T-helper 2 cell treated with Interferon-gamma antibody and Interleukin-4, amounts not matched to agents 5 μg/mL and 100 μg/mL, for 36 hours (primary cell): ENCODE measurements around the gene NME8.
"Not testable (repeated sequence)": the region's sequence is repeated elsewhere in the genome, so short reads cannot be mapped to it uniquely, and the experiment has no call there.

Experiments used
- DNase-seq: peaks from one replicate; pipeline ENCODE4 v3.0.0; 2021; ENCODE audit warnings: low spot score
- H3K27ac Mint-ChIP-seq: one replicate; pipeline ENCODE4 v1.8.0; 2021; ENCODE audit warnings: mild to moderate bottlenecking, mixed read lengths
- H3K27me3 Mint-ChIP-seq: one replicate; pipeline ENCODE4 v1.8.0; 2021; ENCODE audit warnings: low read depth, mixed read lengths
- H3K36me3 Mint-ChIP-seq: one replicate; pipeline ENCODE4 v1.8.0; 2021; ENCODE audit warnings: low read depth, mixed read lengths
- H3K4me1 Mint-ChIP-seq: one replicate; pipeline ENCODE4 v1.8.0; 2021; ENCODE audit warnings: low read depth, mixed read lengths
- H3K4me3 Mint-ChIP-seq: one replicate; pipeline ENCODE4 v1.8.0; 2022; ENCODE audit warnings: mild to moderate bottlenecking, moderate library complexity, mixed read lengths
- H3K9me3 Mint-ChIP-seq: one replicate; pipeline ENCODE4 v1.8.0; 2021; ENCODE audit warnings: mixed read lengths

NME8 gene, protein sequence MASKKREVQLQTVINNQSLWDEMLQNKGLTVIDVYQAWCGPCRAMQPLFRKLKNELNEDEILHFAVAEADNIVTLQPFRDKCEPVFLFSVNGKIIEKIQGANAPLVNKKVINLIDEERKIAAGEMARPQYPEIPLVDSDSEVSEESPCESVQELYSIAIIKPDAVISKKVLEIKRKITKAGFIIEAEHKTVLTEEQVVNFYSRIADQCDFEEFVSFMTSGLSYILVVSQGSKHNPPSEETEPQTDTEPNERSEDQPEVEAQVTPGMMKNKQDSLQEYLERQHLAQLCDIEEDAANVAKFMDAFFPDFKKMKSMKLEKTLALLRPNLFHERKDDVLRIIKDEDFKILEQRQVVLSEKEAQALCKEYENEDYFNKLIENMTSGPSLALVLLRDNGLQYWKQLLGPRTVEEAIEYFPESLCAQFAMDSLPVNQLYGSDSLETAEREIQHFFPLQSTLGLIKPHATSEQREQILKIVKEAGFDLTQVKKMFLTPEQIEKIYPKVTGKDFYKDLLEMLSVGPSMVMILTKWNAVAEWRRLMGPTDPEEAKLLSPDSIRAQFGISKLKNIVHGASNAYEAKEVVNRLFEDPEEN

DNA sequence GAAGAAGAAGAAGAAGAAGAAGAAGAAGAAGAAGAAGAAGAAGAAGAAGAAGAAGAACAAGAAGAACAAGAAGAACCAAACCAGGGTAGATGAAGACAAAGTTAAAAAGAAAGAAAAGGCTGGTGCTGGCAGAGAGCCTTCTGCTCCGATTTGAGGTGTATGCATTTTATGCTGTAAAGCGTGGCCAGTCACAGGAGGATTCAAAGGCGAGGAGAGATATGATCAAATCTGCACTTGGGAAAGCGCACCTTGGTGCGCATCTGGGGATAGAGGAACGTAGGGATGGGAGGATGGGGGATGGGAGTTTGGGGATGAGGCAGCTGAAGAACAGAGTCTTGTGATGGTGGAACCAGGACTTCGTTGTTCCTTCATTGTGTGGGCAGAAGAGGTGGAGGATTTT, at the start of gene NME8:
Gene NME8, plus strand, starts transcription at position 301 of the 400 bp plus-strand sequence. CDS start 1,670 bp downstream, outside the sequence.
- H3K27ac Mint-ChIP-seq = peak within 1 kb of the TSS; percentile 27
- H3K4me3 Mint-ChIP-seq = no peak within 1 kb of the TSS
- no peaks in the 10 kb centered on the region for H3K36me3 Mint-ChIP-seq
- no peaks in the 10 kb centered on the region for H3K4me1 Mint-ChIP-seq
- H3K27me3 Mint-ChIP-seq = peaks cover 2% of the 10 kb centered on the region
- no peak for DNase-seq
- peaks cover 4% of the 10 kb centered on the region for H3K9me3 Mint-ChIP-seq

DNA sequence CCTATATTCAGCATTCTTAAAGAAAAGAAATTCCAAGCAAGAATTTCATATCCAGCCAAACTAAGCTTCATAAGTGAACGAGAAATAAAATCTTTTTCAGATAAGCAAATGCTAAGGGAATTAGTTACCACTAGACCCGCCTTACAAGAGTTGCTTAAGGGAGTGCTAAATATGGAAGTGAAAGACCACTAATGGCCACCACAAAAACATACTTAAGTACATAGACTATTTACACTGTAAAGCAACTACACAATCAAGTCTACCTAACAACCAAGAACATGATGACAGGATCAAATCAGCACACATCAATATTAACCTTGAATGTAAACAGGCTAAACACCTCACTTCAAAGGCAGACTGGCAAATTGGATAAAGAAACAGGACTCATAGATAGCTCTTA, 42.2 kb upstream of the NME8 start:
- no peak overlapping the region for H3K4me3 Mint-ChIP-seq
- no peaks in the 10 kb centered on the region for H3K4me1 Mint-ChIP-seq
- H3K27me3 Mint-ChIP-seq = peaks cover 16% of the 10 kb centered on the region
- DNase-seq = no peak
- no peaks in the 10 kb centered on the region for H3K9me3 Mint-ChIP-seq
- H3K27ac Mint-ChIP-seq = no peak overlapping the region
- no peaks in the 10 kb centered on the region for H3K36me3 Mint-ChIP-seq

DNA sequence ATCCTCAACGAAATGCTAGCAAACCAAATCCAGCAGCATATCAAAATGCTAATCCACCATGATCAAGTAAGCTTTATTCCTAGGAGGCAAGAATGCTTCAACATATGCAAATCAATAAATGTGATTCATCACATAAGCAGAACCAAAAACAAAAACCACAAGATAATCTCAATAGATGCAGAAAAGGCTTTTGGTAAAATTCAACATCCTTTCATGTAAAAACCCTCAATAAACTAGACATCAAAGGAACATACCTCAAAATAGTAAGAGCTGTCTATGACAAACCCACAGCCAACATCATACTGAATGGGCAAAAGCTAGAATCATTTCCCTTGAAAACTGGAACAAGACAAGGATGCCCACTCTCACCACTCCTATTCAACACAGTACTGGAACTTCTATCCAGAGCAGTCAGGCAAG, 36.2 kb upstream of the NME8 start:
- not testable (repeated sequence) for DNase-seq, H3K27ac Mint-ChIP-seq, H3K36me3 Mint-ChIP-seq, H3K4me1 Mint-ChIP-seq, H3K4me3 Mint-ChIP-seq, H3K9me3 Mint-ChIP-seq
- H3K27me3 Mint-ChIP-seq = peaks cover 10% of the 10 kb centered on the region

DNA sequence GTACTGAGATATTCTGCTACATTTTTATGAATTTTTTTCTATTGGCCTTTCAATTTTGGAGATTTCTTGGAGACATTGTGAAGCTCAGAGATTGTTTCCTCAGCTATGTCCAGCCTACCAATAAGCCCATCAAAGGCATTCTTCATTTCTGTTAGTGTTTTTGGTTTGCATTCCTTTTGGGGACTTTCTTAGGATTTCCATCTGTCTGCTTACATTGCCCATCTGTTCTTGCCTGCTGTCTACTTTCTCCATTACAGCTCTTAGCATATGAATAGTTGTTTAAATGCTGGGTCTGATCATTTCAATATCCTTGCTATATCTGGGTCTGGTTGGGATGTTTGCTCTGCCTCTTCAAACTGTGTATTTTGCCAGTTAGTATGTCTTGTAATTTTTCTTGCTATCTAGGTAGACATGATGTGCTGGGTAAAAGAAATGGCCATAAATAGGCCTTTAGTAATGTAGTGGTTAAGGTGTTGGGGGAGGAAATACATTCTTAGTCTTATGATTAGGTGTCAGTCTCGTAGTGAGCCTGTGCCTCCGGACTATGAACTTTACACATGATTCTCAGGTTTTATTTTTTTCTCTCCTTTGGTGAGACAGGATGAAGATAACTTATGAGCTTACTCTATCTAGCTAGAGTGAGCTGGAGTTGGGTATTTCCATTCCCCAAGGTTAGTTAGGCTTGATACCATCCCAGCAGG, 32.6 kb upstream of the NME8 start:
- no peak for DNase-seq
- Mint-ChIP-seq H3K27me3 (peaks cover 15% of the 10 kb centered on the region), H3K4me3 (no peak overlapping the region), H3K9me3 (no peaks in the 10 kb centered on the region), H3K4me1 (peaks cover 4% of the 10 kb centered on the region), H3K36me3 (no peaks in the 10 kb centered on the region), H3K27ac (no peak overlapping the region)

DNA sequence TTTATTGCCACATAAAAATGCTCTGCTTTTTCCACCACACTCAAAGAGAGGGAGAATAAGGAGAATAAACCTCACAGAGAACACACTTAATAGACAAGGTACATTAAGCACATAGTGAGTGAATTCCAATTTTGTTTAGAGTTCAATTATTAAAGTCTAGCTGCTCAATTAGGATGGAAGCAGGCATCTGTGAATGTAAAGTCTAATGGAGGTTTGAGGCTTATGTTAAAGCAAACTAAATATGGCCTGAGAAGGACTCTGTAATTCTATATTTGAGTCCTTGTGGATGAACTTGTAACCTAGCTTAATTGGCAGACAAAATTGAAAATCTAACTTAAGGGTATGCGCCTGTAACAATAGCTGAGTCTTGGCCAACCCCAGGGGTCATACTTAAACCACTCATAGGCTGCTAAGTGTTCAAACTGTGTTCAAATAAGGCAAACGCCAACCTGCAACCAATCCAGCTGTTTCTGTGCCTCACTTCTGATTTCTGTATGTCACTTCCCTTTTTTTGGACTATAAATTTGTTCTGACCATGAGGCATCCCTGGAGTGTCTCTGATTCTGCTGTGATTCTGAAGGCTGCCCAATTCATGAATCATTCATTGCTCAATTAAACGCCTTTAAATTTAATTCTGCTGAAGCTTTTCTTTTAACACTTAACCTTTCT, 31.3 kb upstream of the NME8 start:
- DNase-seq = no peak
- Mint-ChIP-seq H3K4me1 (peaks cover 2% of the 10 kb centered on the region), H3K27ac (no peak overlapping the region), H3K9me3 (no peaks in the 10 kb centered on the region), H3K27me3 (peaks cover 14% of the 10 kb centered on the region), H3K36me3 (no peaks in the 10 kb centered on the region), H3K4me3 (no peak overlapping the region)

DNA sequence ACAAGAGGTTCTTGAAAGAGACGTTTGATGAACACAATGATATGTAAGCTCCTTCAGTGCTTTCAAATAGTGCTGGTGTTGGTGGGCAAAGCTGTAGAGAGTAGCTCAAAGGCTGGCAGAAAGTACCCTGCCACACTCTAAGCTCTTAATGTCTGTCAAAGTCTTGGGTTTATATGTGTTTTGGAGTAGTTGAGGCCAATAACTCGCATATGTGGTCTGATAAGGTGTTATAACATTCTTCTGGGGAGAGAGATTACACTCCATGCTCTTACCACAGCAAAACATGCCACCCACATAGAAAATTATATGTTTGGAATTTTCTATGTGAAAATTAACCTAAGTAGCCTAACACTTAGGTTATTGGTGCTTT, 30.8 kb upstream of the NME8 start:
- Mint-ChIP-seq H3K27me3 (peaks cover 19% of the 10 kb centered on the region), H3K4me3 (no peak overlapping the region), H3K36me3 (no peaks in the 10 kb centered on the region), H3K27ac (no peak overlapping the region), H3K9me3 (no peaks in the 10 kb centered on the region), H3K4me1 (no peaks in the 10 kb centered on the region)
- DNase-seq = no peak

DNA sequence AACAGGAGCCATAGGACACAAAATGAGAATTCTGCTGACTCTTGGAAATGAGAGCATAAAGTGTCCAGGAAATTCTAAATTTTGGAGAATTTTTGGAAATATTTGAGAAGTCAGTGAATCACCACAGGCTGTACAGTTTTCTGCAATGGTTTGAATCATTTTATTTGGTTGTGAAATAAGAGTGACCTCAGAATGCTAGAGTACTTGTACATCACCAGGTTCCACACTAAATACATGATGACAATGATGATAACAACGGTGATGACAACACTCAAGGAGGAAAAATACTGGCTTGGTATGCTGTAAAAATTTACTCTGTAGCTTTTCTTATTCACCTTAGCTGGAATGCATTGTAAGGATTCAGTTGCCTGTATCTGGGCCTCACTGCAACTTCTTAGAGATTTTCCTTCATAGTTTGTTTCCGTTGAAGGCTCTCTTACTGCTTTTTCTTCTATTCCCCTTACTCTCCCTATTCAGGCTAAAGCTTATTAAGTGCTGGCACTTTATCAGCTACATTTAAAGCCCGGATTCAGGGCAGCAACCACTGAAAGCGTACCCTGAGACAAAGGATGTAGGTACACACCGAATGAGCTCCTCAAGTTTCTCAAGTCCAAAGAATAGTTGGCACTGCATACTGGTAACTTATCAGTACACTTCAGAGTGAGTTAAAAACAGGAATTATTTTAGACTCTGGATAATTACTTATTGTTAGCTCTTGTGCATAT, 30.2 kb upstream of the NME8 start:
- no peak overlapping the region for H3K27ac Mint-ChIP-seq

DNA sequence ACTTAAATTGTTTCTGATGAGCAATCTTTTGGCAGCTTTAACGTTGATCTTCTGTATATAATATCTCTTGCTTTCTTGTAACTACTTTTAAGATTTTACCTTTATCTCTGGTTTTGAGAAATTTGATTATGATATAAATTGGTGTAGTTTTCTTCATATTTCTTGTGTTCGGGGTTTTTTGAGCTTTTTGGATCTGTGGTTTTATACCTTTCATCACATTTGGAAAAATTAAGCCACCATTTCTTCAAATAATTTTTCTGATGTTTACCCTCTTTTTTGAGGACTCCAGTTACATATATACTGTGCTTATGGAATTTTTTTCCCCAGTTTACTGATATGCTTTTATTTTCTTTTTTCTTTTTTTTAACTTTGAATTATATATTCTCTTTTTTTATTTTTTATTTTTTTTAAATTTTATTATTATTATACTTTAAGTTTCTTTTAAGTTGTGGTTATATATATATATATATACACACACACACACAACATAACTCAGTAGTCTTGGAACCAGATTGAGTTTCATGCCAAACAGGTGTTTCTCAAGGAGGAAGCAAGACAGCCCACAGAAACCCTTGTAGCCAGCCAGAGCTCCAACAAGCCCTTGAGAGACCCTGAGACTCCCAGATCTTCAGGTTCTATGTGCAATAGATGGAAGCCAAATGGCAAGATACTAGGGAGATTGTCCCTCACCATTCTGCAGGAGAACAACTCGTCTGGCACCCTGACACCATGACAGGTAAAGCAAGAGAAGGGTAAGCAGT, 27.5 kb upstream of the NME8 start:
- Mint-ChIP-seq H3K9me3 (no peaks in the 10 kb centered on the region), H3K4me3 (no peak overlapping the region), H3K27ac (no peak overlapping the region), H3K36me3 (no peaks in the 10 kb centered on the region), H3K27me3 (peaks cover 33% of the 10 kb centered on the region), H3K4me1 (peaks cover 14% of the 10 kb centered on the region)
- DNase-seq = no peak

More for the DNA sequence above, 30.2 kb upstream of the NME8 start:
- DNase-seq = no peak
- H3K9me3 Mint-ChIP-seq = no peaks in the 10 kb centered on the region
- H3K4me3 Mint-ChIP-seq = no peak overlapping the region
- no peaks in the 10 kb centered on the region for H3K4me1 Mint-ChIP-seq
- H3K36me3 Mint-ChIP-seq = no peaks in the 10 kb centered on the region
- peaks cover 25% of the 10 kb centered on the region for H3K27me3 Mint-ChIP-seq

DNA sequence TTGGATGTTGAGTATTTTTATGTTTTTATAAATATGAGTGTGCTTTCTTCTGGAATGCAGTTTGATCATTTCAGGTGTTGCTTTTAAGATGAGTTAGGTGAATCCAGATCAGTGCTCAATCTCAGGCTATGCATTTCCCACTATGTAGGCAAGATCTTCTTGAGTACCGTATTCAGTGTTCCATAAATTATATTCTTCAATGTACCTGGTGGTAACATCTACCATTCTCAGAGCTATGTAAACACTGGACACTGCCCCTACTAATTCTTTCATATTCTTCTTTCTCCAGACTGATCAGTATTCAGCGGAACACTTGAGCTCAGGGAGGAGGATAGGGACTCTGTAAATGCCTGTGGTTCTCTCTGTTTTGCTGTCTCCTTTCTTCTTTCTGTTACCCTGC, 25.5 kb upstream of the NME8 start:
- H3K27me3 Mint-ChIP-seq = peaks cover 37% of the 10 kb centered on the region
- no peak for DNase-seq
- H3K4me3 Mint-ChIP-seq = no peak overlapping the region
- H3K4me1 Mint-ChIP-seq = peaks cover 14% of the 10 kb centered on the region
- H3K27ac Mint-ChIP-seq = no peak overlapping the region
- H3K9me3 Mint-ChIP-seq = no peaks in the 10 kb centered on the region
- H3K36me3 Mint-ChIP-seq = no peaks in the 10 kb centered on the region

DNA sequence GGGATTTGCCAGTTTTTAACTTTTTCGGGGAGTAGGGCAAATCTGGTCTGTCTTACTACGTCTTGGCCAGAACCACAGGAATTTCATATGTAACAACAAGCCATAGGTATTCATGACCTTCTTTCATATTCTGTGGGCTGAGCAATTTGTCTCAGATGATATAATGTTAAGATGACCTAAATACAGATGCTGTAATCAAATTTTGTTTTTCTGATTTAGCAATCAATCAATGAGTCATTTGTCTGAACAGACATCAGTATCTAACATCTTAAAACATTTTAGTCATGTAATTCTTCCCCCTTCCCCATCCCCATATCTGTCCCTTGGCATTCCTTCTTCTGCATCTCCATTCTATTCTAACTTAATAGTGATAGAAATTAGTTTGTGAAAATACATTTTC, 24.8 kb upstream of the NME8 start:
- H3K4me3 Mint-ChIP-seq = no peak overlapping the region
- H3K27me3 Mint-ChIP-seq = peaks cover 36% of the 10 kb centered on the region
- H3K27ac Mint-ChIP-seq = no peak overlapping the region

DNA sequence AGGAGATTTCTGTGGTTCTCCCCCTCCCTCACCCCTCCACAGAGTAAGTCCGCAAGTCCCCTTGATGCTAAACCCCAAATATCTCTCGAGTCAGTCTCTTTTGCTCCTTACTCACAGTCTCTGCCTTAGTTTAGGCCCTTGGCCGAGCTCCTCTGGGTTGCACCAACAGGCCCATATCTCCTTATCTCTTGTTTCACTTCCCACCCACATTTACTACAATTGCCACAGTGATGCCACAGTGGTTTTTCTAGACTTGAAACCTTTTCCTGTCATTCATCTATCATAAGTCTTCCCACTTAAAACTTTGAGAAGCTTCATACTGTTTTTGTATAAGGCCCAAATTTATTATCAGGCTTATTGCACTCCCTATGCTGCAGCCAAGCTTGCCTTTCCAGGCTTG, 23.4 kb upstream of the NME8 start:
- no peaks in the 10 kb centered on the region for H3K36me3 Mint-ChIP-seq
- no peak for DNase-seq
- H3K9me3 Mint-ChIP-seq = no peaks in the 10 kb centered on the region
- no peak overlapping the region for H3K27ac Mint-ChIP-seq
- no peak overlapping the region for H3K4me3 Mint-ChIP-seq
- H3K27me3 Mint-ChIP-seq = peaks cover 34% of the 10 kb centered on the region
- H3K4me1 Mint-ChIP-seq = peaks cover 14% of the 10 kb centered on the region

More for the DNA sequence above, 24.8 kb upstream of the NME8 start:
- no peak for DNase-seq
- H3K36me3 Mint-ChIP-seq = no peaks in the 10 kb centered on the region
- peaks cover 14% of the 10 kb centered on the region for H3K4me1 Mint-ChIP-seq
- H3K9me3 Mint-ChIP-seq = no peaks in the 10 kb centered on the region

DNA sequence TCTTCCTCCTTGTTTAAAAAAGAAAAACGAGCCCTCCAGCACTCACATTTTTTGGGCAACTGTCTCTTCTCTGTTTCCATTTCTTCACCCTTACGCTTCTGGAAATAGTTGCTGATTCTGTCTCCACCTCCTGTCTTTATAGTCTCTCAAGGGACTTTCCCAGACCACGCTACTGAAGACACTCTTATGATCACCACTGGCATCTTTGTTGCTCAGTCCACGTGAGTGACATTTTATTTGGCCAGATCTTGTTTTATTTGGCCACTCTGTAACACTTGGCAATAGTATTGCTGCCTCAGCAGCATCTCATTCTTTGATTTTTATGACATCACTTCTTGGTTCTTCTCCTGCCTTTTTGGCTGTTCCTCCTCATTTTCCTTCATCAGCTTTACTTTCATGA, 21.6 kb upstream of the NME8 start:
- no peak for DNase-seq
- Mint-ChIP-seq H3K4me1 (peaks cover 14% of the 10 kb centered on the region), H3K27me3 (peaks cover 32% of the 10 kb centered on the region), H3K4me3 (no peak overlapping the region), H3K27ac (no peak overlapping the region), H3K36me3 (no peaks in the 10 kb centered on the region), H3K9me3 (no peaks in the 10 kb centered on the region)

DNA sequence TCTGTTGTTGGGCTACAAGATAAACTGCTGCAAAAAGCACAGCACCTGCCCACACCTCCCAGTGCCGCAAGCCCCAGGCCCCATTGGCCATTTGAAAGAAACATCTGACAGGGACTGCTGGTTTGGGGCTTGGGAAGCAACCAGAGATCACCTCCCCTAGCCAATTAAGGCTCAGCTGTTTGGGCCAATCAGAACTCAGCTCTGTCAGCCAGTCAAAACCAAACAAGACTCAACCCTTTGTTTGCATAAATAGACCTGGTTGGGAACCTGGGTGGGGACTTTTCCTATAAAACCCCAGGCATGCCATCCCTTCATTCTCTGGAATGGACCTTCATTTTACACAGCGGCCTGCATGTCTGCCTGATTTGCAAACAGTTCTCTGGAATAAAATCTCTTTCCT, 17.2 kb upstream of the NME8 start:
- H3K9me3 Mint-ChIP-seq = no peaks in the 10 kb centered on the region
- H3K27ac Mint-ChIP-seq = no peak overlapping the region
- DNase-seq = no peak
- no peaks in the 10 kb centered on the region for H3K36me3 Mint-ChIP-seq
- peaks cover 28% of the 10 kb centered on the region for H3K27me3 Mint-ChIP-seq
- H3K4me3 Mint-ChIP-seq = no peak overlapping the region
- H3K4me1 Mint-ChIP-seq = peaks cover 4% of the 10 kb centered on the region
